Right lobe of liver (tissue), 4 donors: ENCODE measurements around the gene BRAP.
"Not testable (repeated sequence)": the region's sequence is repeated elsewhere in the genome, so short reads cannot be mapped to it uniquely, and the experiment has no call there.

ENCODE experiments used
- POLR2A ChIP-seq: fragments of 450-650 bp; IDR thresholded peaks from one replicate; pipeline ENCODE4 v1.6.1; 2017; ENCODE audit warnings: antibody characterized with exemption, mild to moderate bottlenecking
- TF ChIP-seq, protein P1 (sequence below), 4 donors: fragments of 200-600 bp in 3 of 4; fragments of 450-650 bp in 1 of 4; IDR thresholded peaks; one replicate each; pipeline versions ENCODE4 v1.5.1 to v1.8.0; 2016 to 2022; ENCODE audit warnings: antibody characterized with exemption in 4 of 4, mild to moderate bottlenecking in 2 of 4
- donor health status: DM: no; HTN: no; CAD: no.
- donor health status: DM: no; HTN: no; CAD: no.
- donor health status: DM: no; HTN: yes; CAD: no.

- TF ChIP-seq, protein P1, sequence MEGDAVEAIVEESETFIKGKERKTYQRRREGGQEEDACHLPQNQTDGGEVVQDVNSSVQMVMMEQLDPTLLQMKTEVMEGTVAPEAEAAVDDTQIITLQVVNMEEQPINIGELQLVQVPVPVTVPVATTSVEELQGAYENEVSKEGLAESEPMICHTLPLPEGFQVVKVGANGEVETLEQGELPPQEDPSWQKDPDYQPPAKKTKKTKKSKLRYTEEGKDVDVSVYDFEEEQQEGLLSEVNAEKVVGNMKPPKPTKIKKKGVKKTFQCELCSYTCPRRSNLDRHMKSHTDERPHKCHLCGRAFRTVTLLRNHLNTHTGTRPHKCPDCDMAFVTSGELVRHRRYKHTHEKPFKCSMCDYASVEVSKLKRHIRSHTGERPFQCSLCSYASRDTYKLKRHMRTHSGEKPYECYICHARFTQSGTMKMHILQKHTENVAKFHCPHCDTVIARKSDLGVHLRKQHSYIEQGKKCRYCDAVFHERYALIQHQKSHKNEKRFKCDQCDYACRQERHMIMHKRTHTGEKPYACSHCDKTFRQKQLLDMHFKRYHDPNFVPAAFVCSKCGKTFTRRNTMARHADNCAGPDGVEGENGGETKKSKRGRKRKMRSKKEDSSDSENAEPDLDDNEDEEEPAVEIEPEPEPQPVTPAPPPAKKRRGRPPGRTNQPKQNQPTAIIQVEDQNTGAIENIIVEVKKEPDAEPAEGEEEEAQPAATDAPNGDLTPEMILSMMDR (IDR thresholded peaks at IDR 0.05): not testable (repeated sequence)
- not testable (repeated sequence) for TF ChIP-seq POLR2A
These were observed 84.8 kb downstream of the BRAP start for GRCh38 chr12:111600986-111601385.
